Panc1 (cell line): ENCODE measurements around the gene ESR1.
"Not testable (repeated sequence)": the region's sequence is repeated elsewhere in the genome, so short reads cannot be mapped to it uniquely, and the experiment has no call there.

ENCODE experiments used
- POLR2AphosphoS5 ChIP-seq: IDR thresholded peaks from 2 replicates; pipeline ENCODE4 v1.6.1; 2012; ENCODE audit warnings: mild to moderate bottlenecking, low read depth, low read length, moderate library complexity
- TCF7L2 ChIP-seq: IDR thresholded peaks from 2 replicates; pipeline ENCODE4 v1.6.1; 2011; ENCODE audit warnings: mild to moderate bottlenecking, low read depth, low read length, inconsistent platforms
- TF ChIP-seq, protein P1 (sequence below), 2 experiments: IDR thresholded peaks; 2 replicates each; pipeline ENCODE4 v1.6.1; 2011 to 2012; ENCODE audit warnings: low read depth in 2 of 2, control low read depth in 1 of 2, low read length in 1 of 2, mild to moderate bottlenecking in 1 of 2, moderate library complexity in 1 of 2; ENCODE audit not compliant: insufficient read depth in 1 of 2
- TF ChIP-seq, protein P2 (sequence below): fragments of 450-650 bp; IDR thresholded peaks from 2 replicates; pipeline ENCODE4 v1.5.1; 2017; ENCODE audit warnings: mild to moderate bottlenecking

- TF ChIP-seq, protein P1, sequence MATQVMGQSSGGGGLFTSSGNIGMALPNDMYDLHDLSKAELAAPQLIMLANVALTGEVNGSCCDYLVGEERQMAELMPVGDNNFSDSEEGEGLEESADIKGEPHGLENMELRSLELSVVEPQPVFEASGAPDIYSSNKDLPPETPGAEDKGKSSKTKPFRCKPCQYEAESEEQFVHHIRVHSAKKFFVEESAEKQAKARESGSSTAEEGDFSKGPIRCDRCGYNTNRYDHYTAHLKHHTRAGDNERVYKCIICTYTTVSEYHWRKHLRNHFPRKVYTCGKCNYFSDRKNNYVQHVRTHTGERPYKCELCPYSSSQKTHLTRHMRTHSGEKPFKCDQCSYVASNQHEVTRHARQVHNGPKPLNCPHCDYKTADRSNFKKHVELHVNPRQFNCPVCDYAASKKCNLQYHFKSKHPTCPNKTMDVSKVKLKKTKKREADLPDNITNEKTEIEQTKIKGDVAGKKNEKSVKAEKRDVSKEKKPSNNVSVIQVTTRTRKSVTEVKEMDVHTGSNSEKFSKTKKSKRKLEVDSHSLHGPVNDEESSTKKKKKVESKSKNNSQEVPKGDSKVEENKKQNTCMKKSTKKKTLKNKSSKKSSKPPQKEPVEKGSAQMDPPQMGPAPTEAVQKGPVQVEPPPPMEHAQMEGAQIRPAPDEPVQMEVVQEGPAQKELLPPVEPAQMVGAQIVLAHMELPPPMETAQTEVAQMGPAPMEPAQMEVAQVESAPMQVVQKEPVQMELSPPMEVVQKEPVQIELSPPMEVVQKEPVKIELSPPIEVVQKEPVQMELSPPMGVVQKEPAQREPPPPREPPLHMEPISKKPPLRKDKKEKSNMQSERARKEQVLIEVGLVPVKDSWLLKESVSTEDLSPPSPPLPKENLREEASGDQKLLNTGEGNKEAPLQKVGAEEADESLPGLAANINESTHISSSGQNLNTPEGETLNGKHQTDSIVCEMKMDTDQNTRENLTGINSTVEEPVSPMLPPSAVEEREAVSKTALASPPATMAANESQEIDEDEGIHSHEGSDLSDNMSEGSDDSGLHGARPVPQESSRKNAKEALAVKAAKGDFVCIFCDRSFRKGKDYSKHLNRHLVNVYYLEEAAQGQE (IDR thresholded peaks at IDR 0.05; ENCODE audit: insufficient read depth in 1 of 2, low read depth in 2 of 2, low read length in 1 of 2): not testable (repeated sequence)
- TF ChIP-seq, protein P2, sequence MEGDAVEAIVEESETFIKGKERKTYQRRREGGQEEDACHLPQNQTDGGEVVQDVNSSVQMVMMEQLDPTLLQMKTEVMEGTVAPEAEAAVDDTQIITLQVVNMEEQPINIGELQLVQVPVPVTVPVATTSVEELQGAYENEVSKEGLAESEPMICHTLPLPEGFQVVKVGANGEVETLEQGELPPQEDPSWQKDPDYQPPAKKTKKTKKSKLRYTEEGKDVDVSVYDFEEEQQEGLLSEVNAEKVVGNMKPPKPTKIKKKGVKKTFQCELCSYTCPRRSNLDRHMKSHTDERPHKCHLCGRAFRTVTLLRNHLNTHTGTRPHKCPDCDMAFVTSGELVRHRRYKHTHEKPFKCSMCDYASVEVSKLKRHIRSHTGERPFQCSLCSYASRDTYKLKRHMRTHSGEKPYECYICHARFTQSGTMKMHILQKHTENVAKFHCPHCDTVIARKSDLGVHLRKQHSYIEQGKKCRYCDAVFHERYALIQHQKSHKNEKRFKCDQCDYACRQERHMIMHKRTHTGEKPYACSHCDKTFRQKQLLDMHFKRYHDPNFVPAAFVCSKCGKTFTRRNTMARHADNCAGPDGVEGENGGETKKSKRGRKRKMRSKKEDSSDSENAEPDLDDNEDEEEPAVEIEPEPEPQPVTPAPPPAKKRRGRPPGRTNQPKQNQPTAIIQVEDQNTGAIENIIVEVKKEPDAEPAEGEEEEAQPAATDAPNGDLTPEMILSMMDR: not testable (repeated sequence)
- not testable (repeated sequence) for TF ChIP-seq TCF7L2, POLR2AphosphoS5
These were observed 91.7 kb downstream of the ESR1 start for GRCh38 chr6:151899221-151899620.
